GM12878 (cell line): ENCODE measurements around the gene F7. TPM values are rescaled to one million over a fixed set of nuclear protein-coding genes. Genes with fewer than 3 reads are reported as not detected.

Experiments
- ATAC-seq: fragments of 200-7000 bp; cut with Tn5 transposase; 3 replicates; pipeline ENCODE4 v1.9.1; 2020; ENCODE audit warnings: mild to moderate bottlenecking, moderate library complexity
- BruUV-seq: library from RNA; stranded (reverse); fragments of 400-500 nt; replicated peaks from 2 replicates; lab custom pipeline; 2021; lab: Mats Ljungman, UMichigan
- CTCF ChIA-PET: fragments of 300-600 bp; sonication (Branson Sonifier 250); formaldehyde crosslinking; extraction: SDS; loops from one replicate; lab custom pipeline; 2021; ENCODE audit warnings: inconsistent platforms; lab: Yijun Ruan, JAX
- POLR2A ChIA-PET: fragments of 350-600 bp; formaldehyde crosslinking; extraction: SDS; loops from one replicate; lab custom pipeline; 2021; ENCODE audit warnings: inconsistent platforms; lab: Charles Lee
- RAD21 ChIA-PET: fragments of 300-600 bp; sonication (Branson Sonifier 250); formaldehyde crosslinking; loops from one replicate; lab custom pipeline; 2023; ENCODE audit warnings: antibody characterized with exemption; ENCODE audit not compliant: unreplicated experiment; lab: Charles Lee
- SMC1A ChIA-PET: fragments of 300-600 bp; sonication (Branson Sonifier 250); formaldehyde crosslinking; loops from one replicate; lab custom pipeline; 2023; ENCODE audit not compliant: unreplicated experiment, uncharacterized antibody; lab: Charles Lee
- DNase-seq: peaks from one replicate; pipeline ENCODE4 v3.0.0-alpha.2; 2011; ENCODE audit warnings: low read depth, low spot score
- FAIRE-seq: peaks from 3 replicates; lab custom pipeline; 2011; peaks lifted over from hg19 to GRCh38; lab: Jason Lieb, UNC
- H2AFZ ChIP-seq: 2 replicates; pipeline ENCODE4 v1.6.0; 2011; ENCODE audit warnings: low read depth, low read length, control low read depth; ENCODE audit not compliant: control insufficient read depth
- H3K27ac ChIP-seq: 2 replicates; pipeline ENCODE4 v1.5.1; 2011; ENCODE audit warnings: control low read depth; ENCODE audit not compliant: control insufficient read depth, insufficient read depth
- H3K27me3 ChIP-seq, 2 experiments: replicated peaks in 1 of 2; 2 replicates each; pipeline versions ENCODE4 v1.6.0 to v1.6.1; 2011; ENCODE audit warnings: low read length in 1 of 2; ENCODE audit not compliant: control insufficient read depth in 2 of 2, insufficient read depth in 2 of 2
- H3K36me3 ChIP-seq, 2 experiments: 2 replicates each; pipeline ENCODE4 v1.5.1; 2011; ENCODE audit warnings: low read length in 1 of 2; ENCODE audit not compliant: control insufficient read depth in 2 of 2, insufficient read depth in 2 of 2
- H3K4me1 ChIP-seq: 2 replicates; pipeline ENCODE4 v1.6.1; 2011; ENCODE audit warnings: mild to moderate bottlenecking, low read length, moderate library complexity, mixed read lengths; ENCODE audit not compliant: control insufficient read depth, insufficient read depth
- H3K4me2 ChIP-seq: 2 replicates; pipeline ENCODE4 v1.6.0; 2011; ENCODE audit warnings: control low read depth; ENCODE audit not compliant: control insufficient read depth, insufficient read depth
- H3K4me3 ChIP-seq: fragments of 200-600 bp; sonication (generic); 2 replicates; pipeline ENCODE4 v1.5.1; 2016
- H3K79me2 ChIP-seq: 2 replicates; pipeline ENCODE4 v1.6.0; 2011; ENCODE audit warnings: low read length; ENCODE audit not compliant: control insufficient read depth, insufficient read depth
- H3K9ac ChIP-seq: 2 replicates; pipeline ENCODE4 v1.8.0; 2011; ENCODE audit warnings: low read length, control low read depth, mixed read lengths; ENCODE audit not compliant: control insufficient read depth, insufficient read depth
- H3K9me3 ChIP-seq: replicated peaks from 3 replicates; pipeline ENCODE4 v1.5.1; 2011; ENCODE audit warnings: mild to moderate bottlenecking, low read length; ENCODE audit not compliant: control insufficient read depth, insufficient read depth
- H4K20me1 ChIP-seq: 2 replicates; pipeline ENCODE4 v1.6.0; 2011; ENCODE audit not compliant: control insufficient read depth, insufficient read depth
- ASH2L ChIP-seq: fragments of 300-600, 200-600 bp; sonication (generic); IDR thresholded peaks from 2 replicates; pipeline ENCODE4 v1.6.1; 2017; ENCODE audit warnings: low read depth, mild to moderate bottlenecking, borderline replicate concordance
- CREB1 ChIP-seq: IDR thresholded peaks from 2 replicates; pipeline ENCODE4 v1.6.1; 2012; ENCODE audit warnings: low read depth, mild to moderate bottlenecking, inconsistent platforms
- EED ChIP-seq: sonication (generic); IDR thresholded peaks from 2 replicates; pipeline ENCODE4 v1.6.1; 2016; ENCODE audit warnings: antibody characterized with exemption, low read depth
- GABPA ChIP-seq: IDR thresholded peaks from 2 replicates; pipeline ENCODE4 v1.6.1; 2014; ENCODE audit warnings: antibody characterized with exemption, low read depth, mild to moderate bottlenecking, inconsistent platforms
- JUNB ChIP-seq: IDR thresholded peaks from 2 replicates; pipeline ENCODE4 v1.6.1; 2016; ENCODE audit warnings: antibody characterized with exemption, mild to moderate bottlenecking
- MEF2A ChIP-seq: IDR thresholded peaks from 2 replicates; pipeline ENCODE4 v1.6.1; 2011; ENCODE audit warnings: low read depth, mild to moderate bottlenecking, low read length, moderate library complexity; ENCODE audit not compliant: insufficient read depth
- MTA3 ChIP-seq: IDR thresholded peaks from 2 replicates; pipeline ENCODE4 v1.6.1; 2012; ENCODE audit warnings: low read length, inconsistent platforms, borderline replicate concordance
- POLR2A ChIP-seq: IDR thresholded peaks from 2 replicates; pipeline ENCODE4 v1.6.1; 2011; ENCODE audit warnings: low read depth, mild to moderate bottlenecking, low read length
- RB1 ChIP-seq: fragments of 450-650 bp; formaldehyde crosslinking; IDR thresholded peaks from 2 replicates; pipeline ENCODE4 v1.6.1; 2017; ENCODE audit warnings: mild to moderate bottlenecking, borderline replicate concordance
- SREBF2 ChIP-seq: IDR thresholded peaks from 2 replicates; pipeline ENCODE4 v1.6.1; 2012; ENCODE audit warnings: mild to moderate bottlenecking, low read length
- SRF ChIP-seq, 2 experiments: IDR thresholded peaks; 2 replicates each; pipeline ENCODE4 v1.6.1; 2011; ENCODE audit warnings: low read depth in 2 of 2, low read length in 2 of 2, mild to moderate bottlenecking in 1 of 2, moderate library complexity in 1 of 2
- WGBS: methylation state at CpG from one replicate; pipeline ENCODE4 v1.1.6; 2016; ENCODE audit warnings: low lambda C conversion rate; ENCODE audit not compliant: insufficient replicate concordance, insufficient coverage; ENCODE audit errors: missing lambda C conversion rate; 5-methylcytosine and 5-hydroxymethylcytosine counted together
- in situ Hi-C: fragments of 300-500 bp; cut with MboI; formaldehyde crosslinking; loops from 9 replicates; pipeline ENCODE4 v1.14.3; 2018; ENCODE audit warnings: mixed read lengths
- intact Hi-C: fragments of 100-400 bp; cut with micrococcal nuclease; formaldehyde crosslinking; loops from one replicate; pipeline ENCODE4 v1.14.2; 2022; ENCODE audit not compliant: unreplicated experiment
- polyA plus RNA-seq, 11 experiments: library from polyadenylated mRNA; depleted of rRNA in 4 of 11; unstranded in 6 of 11; stranded (reverse) in 5 of 11; fragments of >200 nt; fragmentation: Nextera tagmentation in 4 of 11; fragmentation: Illumina TruSeq in 1 of 11; extraction: Ambion mirVana in 4 of 11; extraction: Trizol in 1 of 11; gene quantifications; 1 replicate in 1 of 11; 2 replicates in 10 of 11; pipeline versions ENCODE4 v1.2.1 to v1.2.3, GENCODE V29; 2011 to 2016; ENCODE audit warnings: inconsistent platforms in 2 of 11, missing spikeins in 2 of 11, low read depth in 1 of 11
- total RNA-seq, 4 experiments: library from RNA; depleted of rRNA in 3 of 4; stranded (reverse); fragments of >200 nt in 3 of 4; fragmentation: Illumina TruSeq in 1 of 4; extraction: Trizol in 1 of 4; gene quantifications; 2 replicates each; pipeline versions ENCODE4 v1.2.1 to v1.2.3, GENCODE V29; 2013 to 2021
- TF ChIP-seq, protein P1 (sequence below): fragments of 450-650 bp; IDR thresholded peaks from 2 replicates; pipeline ENCODE4 v1.6.1; 2016; ENCODE audit warnings: mild to moderate bottlenecking
- TF ChIP-seq, protein P2 (sequence below): fragments of 450-650 bp; IDR thresholded peaks from 2 replicates; pipeline ENCODE4 v1.6.1; 2017; ENCODE audit warnings: mild to moderate bottlenecking, low read depth, inconsistent platforms; ENCODE audit not compliant: poor library complexity, severe bottlenecking
- TF ChIP-seq, protein P3 (sequence below): fragments of 450-650 bp; IDR thresholded peaks from 2 replicates; pipeline ENCODE4 v1.6.1; 2017; ENCODE audit warnings: mild to moderate bottlenecking
- TF ChIP-seq, protein P4 (sequence below): fragments of 450-650 bp; formaldehyde crosslinking; IDR thresholded peaks from 2 replicates; pipeline ENCODE4 v1.4.0; 2022; ENCODE audit warnings: mild to moderate bottlenecking, moderate library complexity

Gene F7
- total and polyA plus RNA-seq, 10 of the 15 experiments (the other 5 are each of a cell fraction or from before 2014, with no cell fraction given), result not detected

DNA sequence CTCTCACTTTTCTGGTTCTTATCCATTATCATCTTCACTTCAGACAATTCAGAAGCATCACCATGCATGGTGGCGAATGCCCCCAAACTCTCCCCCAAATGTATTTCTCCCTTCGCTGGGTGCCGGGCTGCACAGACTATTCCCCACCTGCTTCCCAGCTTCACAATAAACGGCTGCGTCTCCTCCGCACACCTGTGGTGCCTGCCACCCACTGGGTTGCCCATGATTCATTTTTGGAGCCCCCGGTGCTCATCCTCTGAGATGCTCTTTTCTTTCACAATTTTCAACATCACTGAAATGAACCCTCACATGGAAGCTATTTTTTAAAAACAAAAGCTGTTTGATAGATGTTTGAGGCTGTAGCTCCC lies 14.2 kb downstream of the F7 start:
- ATAC-seq (no peak), DNase-seq (no peak), FAIRE-seq (no peak)
- Histone ChIP-seq H3K9me3 (no peaks in the 10 kb centered on the region), H3K36me3 (no peaks in the 10 kb centered on the region), H3K79me2 (no peaks in the 10 kb centered on the region), H3K4me3 (no peak overlapping the region), H3K4me2 (no peak overlapping the region), H3K9ac (no peak overlapping the region), H3K27me3 (no peaks in the 10 kb centered on the region), H3K4me1 (no peaks in the 10 kb centered on the region), H2AFZ (no peak overlapping the region), H3K27ac (no peak overlapping the region), H4K20me1 (no peaks in the 10 kb centered on the region)
- TF ChIP-seq RB1, result no peak
- no peak for TF ChIP-seq SRF (IDR thresholded peaks at IDR 0.05; ENCODE audit: low read depth in 2 of 2, low read length in 2 of 2)
- no peak for TF ChIP-seq SREBF2
- no peak for TF ChIP-seq EED
- no peak for TF ChIP-seq MTA3
- no peak for TF ChIP-seq CREB1
- TF ChIP-seq GABPA, result no peak
- TF ChIP-seq, protein P1, sequence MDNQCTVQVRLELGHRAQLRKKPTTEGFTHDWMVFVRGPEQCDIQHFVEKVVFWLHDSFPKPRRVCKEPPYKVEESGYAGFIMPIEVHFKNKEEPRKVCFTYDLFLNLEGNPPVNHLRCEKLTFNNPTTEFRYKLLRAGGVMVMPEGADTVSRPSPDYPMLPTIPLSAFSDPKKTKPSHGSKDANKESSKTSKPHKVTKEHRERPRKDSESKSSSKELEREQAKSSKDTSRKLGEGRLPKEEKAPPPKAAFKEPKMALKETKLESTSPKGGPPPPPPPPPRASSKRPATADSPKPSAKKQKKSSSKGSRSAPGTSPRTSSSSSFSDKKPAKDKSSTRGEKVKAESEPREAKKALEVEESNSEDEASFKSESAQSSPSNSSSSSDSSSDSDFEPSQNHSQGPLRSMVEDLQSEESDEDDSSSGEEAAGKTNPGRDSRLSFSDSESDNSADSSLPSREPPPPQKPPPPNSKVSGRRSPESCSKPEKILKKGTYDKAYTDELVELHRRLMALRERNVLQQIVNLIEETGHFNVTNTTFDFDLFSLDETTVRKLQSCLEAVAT, result no peak
- TF ChIP-seq POLR2A, result no peak
- TF ChIP-seq, protein P2, sequence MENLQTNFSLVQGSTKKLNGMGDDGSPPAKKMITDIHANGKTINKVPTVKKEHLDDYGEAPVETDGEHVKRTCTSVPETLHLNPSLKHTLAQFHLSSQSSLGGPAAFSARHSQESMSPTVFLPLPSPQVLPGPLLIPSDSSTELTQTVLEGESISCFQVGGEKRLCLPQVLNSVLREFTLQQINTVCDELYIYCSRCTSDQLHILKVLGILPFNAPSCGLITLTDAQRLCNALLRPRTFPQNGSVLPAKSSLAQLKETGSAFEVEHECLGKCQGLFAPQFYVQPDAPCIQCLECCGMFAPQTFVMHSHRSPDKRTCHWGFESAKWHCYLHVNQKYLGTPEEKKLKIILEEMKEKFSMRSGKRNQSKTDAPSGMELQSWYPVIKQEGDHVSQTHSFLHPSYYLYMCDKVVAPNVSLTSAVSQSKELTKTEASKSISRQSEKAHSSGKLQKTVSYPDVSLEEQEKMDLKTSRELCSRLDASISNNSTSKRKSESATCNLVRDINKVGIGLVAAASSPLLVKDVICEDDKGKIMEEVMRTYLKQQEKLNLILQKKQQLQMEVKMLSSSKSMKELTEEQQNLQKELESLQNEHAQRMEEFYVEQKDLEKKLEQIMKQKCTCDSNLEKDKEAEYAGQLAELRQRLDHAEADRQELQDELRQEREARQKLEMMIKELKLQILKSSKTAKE, result no peak
- TF ChIP-seq MEF2A, result no peak
- TF ChIP-seq, protein P3, sequence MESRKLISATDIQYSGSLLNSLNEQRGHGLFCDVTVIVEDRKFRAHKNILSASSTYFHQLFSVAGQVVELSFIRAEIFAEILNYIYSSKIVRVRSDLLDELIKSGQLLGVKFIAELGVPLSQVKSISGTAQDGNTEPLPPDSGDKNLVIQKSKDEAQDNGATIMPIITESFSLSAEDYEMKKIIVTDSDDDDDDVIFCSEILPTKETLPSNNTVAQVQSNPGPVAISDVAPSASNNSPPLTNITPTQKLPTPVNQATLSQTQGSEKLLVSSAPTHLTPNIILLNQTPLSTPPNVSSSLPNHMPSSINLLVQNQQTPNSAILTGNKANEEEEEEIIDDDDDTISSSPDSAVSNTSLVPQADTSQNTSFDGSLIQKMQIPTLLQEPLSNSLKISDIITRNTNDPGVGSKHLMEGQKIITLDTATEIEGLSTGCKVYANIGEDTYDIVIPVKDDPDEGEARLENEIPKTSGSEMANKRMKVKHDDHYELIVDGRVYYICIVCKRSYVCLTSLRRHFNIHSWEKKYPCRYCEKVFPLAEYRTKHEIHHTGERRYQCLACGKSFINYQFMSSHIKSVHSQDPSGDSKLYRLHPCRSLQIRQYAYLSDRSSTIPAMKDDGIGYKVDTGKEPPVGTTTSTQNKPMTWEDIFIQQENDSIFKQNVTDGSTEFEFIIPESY, result no peak
- TF ChIP-seq ASH2L, result no peak
- no peak for TF ChIP-seq JUNB
- TF ChIP-seq, protein P4, sequence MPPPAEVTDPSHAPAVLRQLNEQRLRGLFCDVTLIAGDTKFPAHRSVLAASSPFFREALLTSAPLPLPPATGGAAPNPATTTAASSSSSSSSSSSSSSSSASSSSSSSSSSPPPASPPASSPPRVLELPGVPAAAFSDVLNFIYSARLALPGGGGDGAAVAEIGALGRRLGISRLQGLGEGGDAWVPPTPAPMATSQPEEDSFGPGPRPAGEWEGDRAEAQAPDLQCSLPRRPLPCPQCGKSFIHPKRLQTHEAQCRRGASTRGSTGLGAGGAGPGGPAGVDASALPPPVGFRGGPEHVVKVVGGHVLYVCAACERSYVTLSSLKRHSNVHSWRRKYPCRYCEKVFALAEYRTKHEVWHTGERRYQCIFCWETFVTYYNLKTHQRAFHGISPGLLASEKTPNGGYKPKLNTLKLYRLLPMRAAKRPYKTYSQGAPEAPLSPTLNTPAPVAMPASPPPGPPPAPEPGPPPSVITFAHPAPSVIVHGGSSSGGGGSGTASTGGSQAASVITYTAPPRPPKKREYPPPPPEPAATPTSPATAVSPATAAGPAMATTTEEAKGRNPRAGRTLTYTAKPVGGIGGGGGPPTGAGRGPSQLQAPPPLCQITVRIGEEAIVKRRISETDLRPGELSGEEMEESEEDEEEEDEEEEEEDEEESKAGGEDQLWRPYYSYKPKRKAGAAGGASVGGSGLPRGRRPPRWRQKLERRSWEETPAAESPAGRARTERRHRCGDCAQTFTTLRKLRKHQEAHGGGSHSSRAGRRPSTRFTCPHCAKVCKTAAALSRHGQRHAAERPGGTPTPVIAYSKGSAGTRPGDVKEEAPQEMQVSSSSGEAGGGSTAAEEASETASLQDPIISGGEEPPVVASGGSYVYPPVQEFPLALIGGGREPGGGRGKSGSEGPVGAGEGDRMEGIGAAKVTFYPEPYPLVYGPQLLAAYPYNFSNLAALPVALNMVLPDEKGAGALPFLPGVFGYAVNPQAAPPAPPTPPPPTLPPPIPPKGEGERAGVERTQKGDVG (CRISPR knock-in tag), result no peak
- ChIA-PET POLR2A (interaction anchor here (0.6 kb wide), 1 partner anchor 116 kb away, joined by 3 read pairs; no protein-coding TSS in a partner anchor), SMC1A (no interaction called here), RAD21 (no interaction called here), CTCF (no interaction called here)
- BruUV-seq, result no TSS peak
- intact Hi-C loops (loop anchor here (10.0 kb wide), 1 partner anchor 175 kb away; no protein-coding TSS in a partner anchor), in situ Hi-C loops (no loop called here)
- WGBS, result 60% methylated on average over 7 of the region's 7 CpGs
